Ovary (tissue), 9 donors: ENCODE results near the gene ZFP82. TPM values are rescaled to one million over a fixed set of nuclear protein-coding genes. Genes with fewer than 3 reads are reported as not detected.

ENCODE experiments used
- DNase-seq, 5 donors: peaks; one replicate each; pipeline ENCODE4 v3.0.0-alpha.2; 2019 to 2020
- H3K27ac ChIP-seq, 2 donors: fragments of 200-600 bp; one replicate each; pipeline versions ENCODE4 v1.5.1 to v1.8.0; 2019 to 2022
- H3K27me3 ChIP-seq: fragments of 200-600 bp; one replicate; pipeline ENCODE4 v1.8.0; 2022
- H3K36me3 ChIP-seq: fragments of 200-600 bp; sonication (generic); one replicate; pipeline ENCODE4 v1.5.1; 2019
- H3K4me1 ChIP-seq: one replicate; pipeline ENCODE4 v1.8.1; 2013; ENCODE audit warnings: mild to moderate bottlenecking, moderate library complexity; ENCODE audit not compliant: insufficient read depth
- H3K4me3 ChIP-seq: fragments of 200-600 bp; sonication (generic); one replicate; pipeline ENCODE4 v1.5.1; 2017
- H3K9me3 ChIP-seq, 2 donors: fragments of 200-600 bp in 1 of 2; sonication (generic) in 1 of 2; one replicate each; pipeline versions ENCODE4 v1.5.1 to v1.8.1; 2013 to 2019; ENCODE audit warnings: mild to moderate bottlenecking in 1 of 2, moderate library complexity in 1 of 2
- EP300 ChIP-seq: sonication (generic); formaldehyde crosslinking; IDR thresholded peaks from one replicate; pipeline ENCODE4 v1.6.1; 2017; ENCODE audit warnings: antibody characterized with exemption
- POLR2A ChIP-seq: fragments of 450-650 bp; IDR thresholded peaks from one replicate; pipeline ENCODE4 v1.6.1; 2017; ENCODE audit warnings: antibody characterized with exemption, mild to moderate bottlenecking, moderate library complexity
- WGBS, 3 donors: extraction: QIAGEN DNeasy Blood & Tissue Kit in 1 of 3; methylation state at CpG; one replicate each; pipeline versions ENCODE4 v1.1.5 to v1.1.7; 2013 to 2017; 5-methylcytosine and 5-hydroxymethylcytosine counted together
- intact Hi-C, 4 donors: fragments of 100-400 bp; cut with DNase I; formaldehyde crosslinking; loops; one replicate each; pipeline versions ENCODE4 v1.11.0 to v1.15.1; 2022 to 2023
- polyA plus RNA-seq, 2 donors: library from polyadenylated mRNA; stranded (reverse); fragments of 200-250 nt in 1 of 2; fragments of 350-450 nt in 1 of 2; fragmentation: Illumina TruSeq in 1 of 2; extraction: RNeasy Lipid Tissue Mini Kit (QIAGEN cat#74804) in 1 of 2; gene quantifications; one replicate each; pipeline ENCODE4 v1.2.3, GENCODE V29; 2013 to 2014
- total RNA-seq, 7 donors: library from RNA; depleted of rRNA in 2 of 7; stranded (reverse); fragments of >200 nt in 2 of 7; fragmentation: NEBNext Ultra II Directional in 3 of 7; extraction: Animal tissue kit (Norgen Biotek cat#: 25700) in 3 of 7; gene quantifications; one replicate each; pipeline versions ENCODE4 v1.1.0 to v1.2.4, GENCODE V29; 2016 to 2023
- TF ChIP-seq, protein P1 (sequence below), 3 donors: fragments of 450-650 bp in 2 of 3; fragments of 200-600 bp in 1 of 3; IDR thresholded peaks; one replicate each; pipeline versions ENCODE4 v1.5.1 to v1.8.0; 2016 to 2022; ENCODE audit warnings: antibody characterized with exemption in 3 of 3, mild to moderate bottlenecking in 1 of 3
- donor health status: DM: no; HTN: no; CAD: no; lungs with moderate emphysema.
- donor health status: DM: no; HTN: no; CAD: no.
- donor health status: Bipolar disorder and iron deficiency.
- donor health status: DM: yes; HTN: yes; CAD: no.
- donor health status: DM: no; HTN: no; CAD: no.
- donor health status: DM: yes; HTN: yes; CAD: no.

ZFP82 gene
- total and polyA plus RNA-seq, 9 donors = 4.7 to 16.2 (median 8.3) TPM

DNA sequence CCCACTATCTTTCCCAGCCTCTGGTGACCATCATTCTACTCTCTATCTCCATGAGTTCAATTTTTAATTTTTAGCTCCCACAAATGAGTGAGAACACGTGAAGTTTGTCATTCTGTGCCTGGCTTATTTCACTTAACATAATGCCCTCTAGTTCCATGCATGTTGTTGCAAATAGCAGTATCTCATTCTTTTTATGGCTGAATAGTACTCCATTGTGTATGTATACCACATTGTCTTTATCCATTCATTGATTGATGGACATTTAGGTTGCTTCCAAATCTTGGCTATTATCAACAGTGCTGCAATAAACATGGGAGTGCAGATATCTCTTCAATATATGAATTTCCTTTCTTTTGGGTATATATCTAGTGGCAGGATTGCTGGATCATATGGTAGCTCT lies 22.9 kb upstream of the ZFP82 start:
- TF ChIP-seq EP300 (no peak), POLR2A (no peak)
- TF ChIP-seq, protein P1, sequence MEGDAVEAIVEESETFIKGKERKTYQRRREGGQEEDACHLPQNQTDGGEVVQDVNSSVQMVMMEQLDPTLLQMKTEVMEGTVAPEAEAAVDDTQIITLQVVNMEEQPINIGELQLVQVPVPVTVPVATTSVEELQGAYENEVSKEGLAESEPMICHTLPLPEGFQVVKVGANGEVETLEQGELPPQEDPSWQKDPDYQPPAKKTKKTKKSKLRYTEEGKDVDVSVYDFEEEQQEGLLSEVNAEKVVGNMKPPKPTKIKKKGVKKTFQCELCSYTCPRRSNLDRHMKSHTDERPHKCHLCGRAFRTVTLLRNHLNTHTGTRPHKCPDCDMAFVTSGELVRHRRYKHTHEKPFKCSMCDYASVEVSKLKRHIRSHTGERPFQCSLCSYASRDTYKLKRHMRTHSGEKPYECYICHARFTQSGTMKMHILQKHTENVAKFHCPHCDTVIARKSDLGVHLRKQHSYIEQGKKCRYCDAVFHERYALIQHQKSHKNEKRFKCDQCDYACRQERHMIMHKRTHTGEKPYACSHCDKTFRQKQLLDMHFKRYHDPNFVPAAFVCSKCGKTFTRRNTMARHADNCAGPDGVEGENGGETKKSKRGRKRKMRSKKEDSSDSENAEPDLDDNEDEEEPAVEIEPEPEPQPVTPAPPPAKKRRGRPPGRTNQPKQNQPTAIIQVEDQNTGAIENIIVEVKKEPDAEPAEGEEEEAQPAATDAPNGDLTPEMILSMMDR (IDR thresholded peaks at IDR 0.05) = no peak
- WGBS, 3 donors = 55 to 76% (median 62%) methylated on average over 1 of the region's 1 CpG
- H3K4me1 ChIP-seq = no peaks in the 10 kb centered on the region
- intact Hi-C loops = no loop called here
- no peak overlapping the region for H3K4me3 ChIP-seq
- peaks cover 0 to 9% of the 10 kb centered on the region in 2 donors for H3K9me3 ChIP-seq
- DNase-seq = no peak
- H3K27me3 ChIP-seq = no peaks in the 10 kb centered on the region
- no peak overlapping the region for H3K27ac ChIP-seq
- no peaks in the 10 kb centered on the region for H3K36me3 ChIP-seq

DNA sequence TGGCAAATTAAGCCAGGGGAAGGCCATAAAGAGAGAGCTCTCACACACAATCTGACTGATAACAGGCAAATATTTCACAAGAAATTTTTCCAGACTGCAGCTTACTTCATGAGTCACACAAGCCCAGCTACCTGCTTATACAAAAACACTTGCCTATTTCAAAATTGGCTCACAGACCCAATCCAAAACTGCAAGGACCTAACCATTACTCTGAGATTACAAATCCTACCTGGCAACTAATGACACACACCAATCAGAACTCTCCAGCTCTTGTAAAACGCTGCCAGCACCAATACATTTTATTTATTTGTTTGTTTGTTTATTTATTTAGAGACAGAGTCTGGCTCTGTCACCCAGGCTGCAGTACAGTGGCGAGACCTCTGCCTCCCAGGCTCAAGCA lies 18.1 kb upstream of the ZFP82 start:
- Histone ChIP-seq H3K4me3 (no peak overlapping the region), H3K27me3 (no peaks in the 10 kb centered on the region), H3K27ac (no peak overlapping the region), H3K36me3 (no peaks in the 10 kb centered on the region), H3K9me3 (peaks cover 0 to 3% of the 10 kb centered on the region in 2 donors), H3K4me1 (no peaks in the 10 kb centered on the region)
- no peak for DNase-seq
- WGBS, 3 donors = 37 to 49% (median 46%) methylated on average over 2 of the region's 2 CpGs
- no peak for TF ChIP-seq POLR2A
- TF ChIP-seq, protein P1 (IDR thresholded peaks at IDR 0.05) = no peak
- TF ChIP-seq EP300 = no peak
- intact Hi-C loops = no loop called here

DNA sequence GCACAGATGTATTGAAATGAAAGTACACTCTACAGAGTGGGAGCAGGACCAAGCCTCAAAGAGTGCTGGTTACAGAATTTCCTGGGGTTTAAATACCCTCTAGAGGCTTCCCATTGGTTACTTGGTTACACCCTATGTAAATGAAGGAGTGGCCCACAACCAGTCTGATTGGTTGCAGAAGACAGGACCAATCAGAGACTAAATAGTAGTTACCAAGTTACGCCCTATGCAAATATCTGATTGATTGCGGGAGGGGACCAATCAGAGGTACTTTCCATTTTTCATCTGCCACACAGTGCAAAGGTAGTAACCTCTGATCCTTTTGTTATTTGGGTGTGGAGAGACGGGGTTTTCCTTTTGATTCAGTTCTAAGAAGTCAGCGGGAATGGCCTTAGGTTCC lies 5.5 kb upstream of the ZFP82 start:
- TF ChIP-seq EP300 = no peak
- TF ChIP-seq POLR2A = no peak
- TF ChIP-seq, protein P1 (IDR thresholded peaks at IDR 0.05) = no peak
- DNase-seq = no peak
- Histone ChIP-seq H3K27me3 (no peaks in the 10 kb centered on the region), H3K9me3 (no peaks in the 10 kb centered on the region), H3K4me3 (no peak overlapping the region), H3K27ac (no peak overlapping the region), H3K36me3 (no peaks in the 10 kb centered on the region), H3K4me1 (no peaks in the 10 kb centered on the region)
- whole genome bisulfite sequencing, 3 donors = 88 to 91% (median 89%) methylated on average over 4 of the region's 4 CpGs
- intact Hi-C loops = no loop called here

DNA sequence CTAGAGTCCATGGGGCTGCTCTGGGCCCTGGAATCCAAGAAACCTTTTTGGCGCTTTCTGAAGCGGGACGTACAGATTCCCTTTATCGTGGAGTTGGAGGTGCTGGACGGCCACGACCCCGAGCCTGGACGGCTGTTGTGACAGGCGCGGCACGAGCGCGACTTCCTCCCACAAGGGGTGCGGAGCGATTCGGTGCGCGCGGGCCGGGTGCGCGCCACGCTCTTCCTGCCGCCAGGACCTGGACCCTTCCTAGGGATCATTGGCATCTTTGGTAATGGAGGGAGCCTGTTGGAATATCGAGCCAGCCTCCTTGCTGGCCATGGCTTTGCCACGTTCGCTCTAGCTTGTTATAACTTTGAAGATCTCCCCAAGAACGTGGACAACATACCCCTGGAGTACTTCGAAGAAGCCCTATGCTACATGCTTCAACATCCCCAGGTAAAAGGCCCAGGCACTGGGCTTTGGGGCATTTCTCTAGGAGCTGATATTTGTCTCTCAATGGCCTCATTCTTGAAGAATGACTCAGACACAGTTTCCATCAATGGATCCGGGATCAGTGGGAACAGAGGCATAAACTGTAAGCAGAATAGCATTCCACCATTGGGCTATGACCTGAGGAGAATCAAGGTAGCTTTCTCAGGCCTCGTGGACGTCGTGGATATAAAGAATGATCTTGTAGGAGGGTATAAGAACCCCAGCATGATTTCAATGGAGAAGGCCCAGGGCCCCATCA lies 3.5 kb upstream of the ZFP82 start:
- H3K9me3 ChIP-seq = no peaks in the 10 kb centered on the region
- intact Hi-C loops = no loop called here
- no peaks in the 10 kb centered on the region for H3K27me3 ChIP-seq
- TF ChIP-seq, protein P1 (IDR thresholded peaks at IDR 0.05) = no peak
- TF ChIP-seq POLR2A (no peak), EP300 (no peak)
- H3K4me3 ChIP-seq = peak overlapping the region; percentile 33
- H3K36me3 ChIP-seq = no peaks in the 10 kb centered on the region
- 17 to 21% (median 21%) methylated on average over 32 to 33 of the region's 33 CpGs for WGBS, 3 donors
- H3K4me1 ChIP-seq = peaks cover 3% of the 10 kb centered on the region
- DNase-seq = no peak
- no peak overlapping the region for H3K27ac ChIP-seq
